Panc1 (cell line): ENCODE data around the gene PRSS33. TPM values are rescaled to one million over a fixed set of nuclear protein-coding genes. Genes with fewer than 3 reads are reported as not detected.

ENCODE experiments used
- ATAC-seq: fragments of 200-7000 bp; cut with Tn5 transposase; 2 replicates; pipeline ENCODE4 v1.9.1; 2020; ENCODE audit warnings: mild to moderate bottlenecking, moderate library complexity
- BruUV-seq: library from RNA; stranded (reverse); fragments of 400-500 nt; replicated peaks from 2 replicates; lab custom pipeline; 2021; lab: Mats Ljungman, UMichigan
- CTCF ChIA-PET: fragments of 300-600 bp; sonication (Branson Sonifier 250); formaldehyde crosslinking; loops from one replicate; lab custom pipeline; 2022; ENCODE audit warnings: antibody characterized with exemption; lab: Charles Lee
- POLR2A ChIA-PET: fragments of 300-600 bp; sonication (Branson Sonifier 250); formaldehyde crosslinking; loops from one replicate; lab custom pipeline; 2022; ENCODE audit warnings: antibody characterized with exemption; lab: Charles Lee
- DNase-seq: peaks from one replicate; pipeline ENCODE4 v3.0.0-alpha.2; 2010; ENCODE audit warnings: low read depth, low spot score
- H3K27ac ChIP-seq: 2 replicates; pipeline ENCODE4 v1.5.1; 2011; ENCODE audit warnings: mild to moderate bottlenecking, low read length, inconsistent platforms
- H3K27me3 ChIP-seq: fragments of 200-500 bp; sonication (Bioruptor generic); 2 replicates; pipeline ENCODE4 v1.6.0; 2014; ENCODE audit warnings: low read length, inconsistent platforms; ENCODE audit not compliant: control insufficient read depth, insufficient read depth
- H3K36me3 ChIP-seq: fragments of 200-500 bp; sonication (Bioruptor generic); 2 replicates; pipeline ENCODE4 v1.5.1; 2014; ENCODE audit warnings: inconsistent platforms, mild to moderate bottlenecking, low read length, moderate library complexity; ENCODE audit not compliant: control insufficient read depth, insufficient read depth
- H3K4me1 ChIP-seq: 2 replicates; pipeline ENCODE4 v1.5.1; 2011; ENCODE audit warnings: inconsistent platforms, mild to moderate bottlenecking, low read length, moderate library complexity; ENCODE audit not compliant: control insufficient read depth, insufficient read depth
- H3K4me3 ChIP-seq, 2 experiments: 2 replicates each; pipeline ENCODE4 v1.5.1; 2011 to 2012; ENCODE audit warnings: low read depth in 2 of 2, low read length in 2 of 2, mild to moderate bottlenecking in 2 of 2, inconsistent platforms in 1 of 2, moderate library complexity in 1 of 2
- H3K9me3 ChIP-seq: fragments of 200-500 bp; sonication (Bioruptor generic); 2 replicates; pipeline ENCODE4 v1.5.1; 2014; ENCODE audit warnings: low read depth, mild to moderate bottlenecking, inconsistent platforms, low read length, moderate library complexity; ENCODE audit not compliant: control insufficient read depth, insufficient read depth
- CTCF ChIP-seq: fragments of 450-650 bp; IDR thresholded peaks from 2 replicates; pipeline ENCODE4 v1.5.1; 2017; ENCODE audit warnings: mild to moderate bottlenecking
- POLR2AphosphoS5 ChIP-seq: IDR thresholded peaks from 2 replicates; pipeline ENCODE4 v1.6.1; 2012; ENCODE audit warnings: mild to moderate bottlenecking, low read depth, low read length, moderate library complexity
- REST ChIP-seq, 2 experiments: IDR thresholded peaks; 2 replicates each; pipeline ENCODE4 v1.6.1; 2011 to 2012; ENCODE audit warnings: low read depth in 2 of 2, control low read depth in 1 of 2, low read length in 1 of 2, mild to moderate bottlenecking in 1 of 2, moderate library complexity in 1 of 2; ENCODE audit not compliant: insufficient read depth in 1 of 2
- SIN3A ChIP-seq: IDR thresholded peaks from 2 replicates; pipeline ENCODE4 v1.6.1; 2012; ENCODE audit warnings: low read depth, mild to moderate bottlenecking, low read length, moderate library complexity, borderline replicate concordance; ENCODE audit not compliant: insufficient read depth
- TCF7L2 ChIP-seq: IDR thresholded peaks from 2 replicates; pipeline ENCODE4 v1.6.1; 2011; ENCODE audit warnings: mild to moderate bottlenecking, low read depth, low read length, inconsistent platforms
- in situ Hi-C: cut with HindIII; loops from 2 replicates; pipeline ENCODE4 v1.10.0; 2016; ENCODE audit warnings: low sequenced_read_pairs, low pct_unique_long_range_greater_than_20kb
- intact Hi-C: fragments of 100-400 bp; cut with micrococcal nuclease; formaldehyde crosslinking; loops from one replicate; pipeline ENCODE4 v1.10.0; 2022; ENCODE audit not compliant: unreplicated experiment
- total RNA-seq: library from RNA; stranded (reverse); gene quantifications from one replicate; pipeline ENCODE4 v1.2.1, GENCODE V29; 2021; ENCODE audit not compliant: unreplicated experiment

The PRSS33 gene
- total RNA-seq, 1 experiment from 2014 or later = 0.59 TPM

GRCh38 chr16:2756288-2757015, 30.9 kb downstream of the PRSS33 start:
- H3K27ac ChIP-seq = peak overlapping the region; percentile 98
- CTCF ChIA-PET = no interaction called here
- POLR2A ChIA-PET = interaction anchor here (0.6 to 1.0 kb wide), 2 partner anchors 12 to 34 kb away, joined by 5 to 9 read pairs; no protein-coding TSS in a partner anchor
- TF ChIP-seq CTCF = no peak
- no peak for TF ChIP-seq TCF7L2
- TF ChIP-seq REST (IDR thresholded peaks at IDR 0.05; ENCODE audit: insufficient read depth in 1 of 2, low read depth in 2 of 2, low read length in 1 of 2) = no peak
- no peak for TF ChIP-seq SIN3A
- no peak for TF ChIP-seq POLR2AphosphoS5
- peaks cover 49% of the 10 kb centered on the region for H3K36me3 ChIP-seq
- no TSS peak for BruUV-seq
- H3K27me3 ChIP-seq = no peaks in the 10 kb centered on the region
- H3K4me3 ChIP-seq = no peak overlapping the region
- intact Hi-C loops (no loop called here), in situ Hi-C loops (no loop called here)
- ATAC-seq (no peak), DNase-seq (no peak)
- peaks cover 20% of the 10 kb centered on the region for H3K4me1 ChIP-seq
- H3K9me3 ChIP-seq = no peaks in the 10 kb centered on the region

DNA sequence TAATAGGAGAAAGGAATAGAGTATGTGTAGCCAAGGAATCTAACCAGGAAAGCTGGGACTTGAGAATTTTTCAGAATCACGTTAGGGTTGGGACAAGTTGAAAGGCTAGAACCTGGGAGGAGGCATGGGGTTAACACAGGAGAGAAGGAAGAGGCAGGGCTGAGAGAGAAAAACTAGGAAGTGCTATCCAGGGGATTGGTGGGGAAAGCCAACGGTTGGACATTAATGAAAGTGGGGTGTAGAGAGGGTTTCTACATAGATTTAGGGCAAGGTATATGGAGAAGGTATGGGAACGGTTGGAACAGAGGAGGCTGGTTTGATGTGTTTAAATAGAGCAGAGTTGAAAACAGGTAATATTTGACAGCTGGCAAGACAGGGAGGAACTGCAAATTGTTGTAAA, 32.2 kb downstream of the PRSS33 start:
- DNase-seq = no peak
- Histone ChIP-seq H3K4me1 (peaks cover 20% of the 10 kb centered on the region), H3K27ac (peak overlapping the region; percentile 98), H3K9me3 (no peaks in the 10 kb centered on the region), H3K36me3 (peaks cover 36% of the 10 kb centered on the region), H3K27me3 (no peaks in the 10 kb centered on the region), H3K4me3 (peak overlapping the region; percentile 84 to 99)
- TF ChIP-seq REST (IDR thresholded peaks at IDR 0.05; ENCODE audit: insufficient read depth in 1 of 2, low read depth in 2 of 2, low read length in 1 of 2) (no peak), CTCF (no peak), SIN3A (no peak), TCF7L2 (no peak)
- no peak for ATAC-seq
- no TSS peak for BruUV-seq
- POLR2A ChIA-PET = no interaction called here
- in situ Hi-C loops = no loop called here
- CTCF ChIA-PET = no interaction called here
- intact Hi-C loops = no loop called here
